Stimulated activated CD4-positive, alpha-beta T cell treated with anti-CD3 and anti-CD28 coated beads, Interleukin-12 subunit alpha, Interleukin-12 subunit beta, amount 100 ng/mL, for 4 hours (primary cell): Measurements from ENCODE around the gene RHBDL2.
"Not testable (repeated sequence)": the region's sequence is repeated elsewhere in the genome, so short reads cannot be mapped to it uniquely, and the experiment has no call there.

Experiments
- DNase-seq: peaks from one replicate; pipeline ENCODE4 v3.0.0-alpha.2; 2020

The RHBDL2 gene

GRCh38 chr1:38873027-38873969, 68.3 kb downstream of the RHBDL2 start, which contains the start of gene MYCBP:
Gene MYCBP, minus strand, starts transcription at chr1:38873348. Its CDS starts 43 bp downstream, at chr1:38873305.
- DNase-seq, result peak; percentile 95

- DNase-seq, result peak; percentile 31
Observed at GRCh38 chr1:38872401-38873026, 69.1 kb downstream of the RHBDL2 start.

GRCh38 chr1:38870996-38871395, 70.6 kb downstream of the RHBDL2 start:
- no peak for DNase-seq

GRCh38 chr1:38867208-38867607, 74.4 kb downstream of the RHBDL2 start:
- no peak for DNase-seq

- no peak for DNase-seq
Observed at GRCh38 chr1:38865112-38865715, 76.4 kb downstream of the RHBDL2 start.

- no peak for DNase-seq
Observed at GRCh38 chr1:38860454-38860795, 81.2 kb downstream of the RHBDL2 start.

GRCh38 chr1:38859561-38860453, 81.8 kb downstream of the RHBDL2 start, which contains the start of gene RRAGC:
Gene RRAGC, minus strand, starts transcription at chr1:38859772. Its CDS starts 126 bp downstream, at chr1:38859646.
- peak; percentile 97 for DNase-seq

GRCh38 chr1:38858833-38859560, 82.6 kb downstream of the RHBDL2 start:
- peak; percentile 37 for DNase-seq

GRCh38 chr1:38852780-38853179, 88.8 kb downstream of the RHBDL2 start:
- no peak for DNase-seq

GRCh38 chr1:38848071-38848470, 93.6 kb downstream of the RHBDL2 start:
- no peak for DNase-seq

- DNase-seq, result no peak
Observed at GRCh38 chr1:38846210-38846609, 95.4 kb downstream of the RHBDL2 start.

GRCh38 chr1:38845088-38845487, 96.5 kb downstream of the RHBDL2 start:
- DNase-seq, result not testable (repeated sequence)

- no peak for DNase-seq
Observed at GRCh38 chr1:38840281-38840680, 101.3 kb downstream of the RHBDL2 start.

- no peak for DNase-seq
Observed at GRCh38 chr1:38839363-38839762, 102.3 kb downstream of the RHBDL2 start.

- DNase-seq, result not testable (repeated sequence)
Observed at GRCh38 chr1:38836316-38836715, 105.3 kb downstream of the RHBDL2 start.
